ENCODE measurements around the gene KATNB1.

The KATNB1 gene

GRCh38 chr16:57755061-57755684 lies 19.6 kb downstream of the KATNB1 start:
- Histone ChIP-seq H3K4me1 (ENCODE audit: low read length) (no peaks in the 10 kb centered on the region), H3K9me3 (replicated peaks; ENCODE audit: insufficient read depth, low read length) (no peaks in the 10 kb centered on the region), H3K27me3 (replicated peaks; ENCODE audit: insufficient read depth, low read length) (no peaks in the 10 kb centered on the region), H3K79me2 (ENCODE audit: low read length) (no peaks in the 10 kb centered on the region), H4K20me1 (ENCODE audit: insufficient read depth, low read length) (no peaks in the 10 kb centered on the region), H3K9me2 (replicated peaks; ENCODE audit: insufficient read depth, low read length) (no peaks in the 10 kb centered on the region), H3K9ac (ENCODE audit: low read length) (no peak overlapping the region), H3K4me2 (ENCODE audit: low read depth, low read length) (no peak overlapping the region), H3K4me3 (ENCODE audit: low read length) (no peak overlapping the region), H3K36me3 (replicated peaks; ENCODE audit: insufficient read depth, low read length) (no peaks in the 10 kb centered on the region), H3K27ac (ENCODE audit: low read length) (no peak overlapping the region), H3F3A (ENCODE audit: insufficient read depth, low read length) (no peaks in the 10 kb centered on the region), H2AFZ (ENCODE audit: low read length) (no peak overlapping the region)
- no peak for DNase-seq
- no peak for TF ChIP-seq EZH2phosphoT487 (IDR thresholded peaks at IDR 0.05; ENCODE audit: low read length)
- TF ChIP-seq EZH2 (optimal IDR thresholded peaks at IDR 0.05; ENCODE audit: low read depth, low read length), result no peak
- no peak for TF ChIP-seq CTCF (IDR thresholded peaks at IDR 0.05; ENCODE audit: low read length)

GRCh38 chr16:57755726-57756423 lies 20.3 kb downstream of the KATNB1 start:
- H4K20me1 ChIP-seq (ENCODE audit: insufficient read depth, low read length), result no peaks in the 10 kb centered on the region
- no peak overlapping the region for H3K4me3 ChIP-seq (ENCODE audit: low read length)
- H3K36me3 ChIP-seq (replicated peaks; ENCODE audit: insufficient read depth, low read length), result no peaks in the 10 kb centered on the region
- TF ChIP-seq CTCF (IDR thresholded peaks at IDR 0.05; ENCODE audit: low read length) (no peak), EZH2 (optimal IDR thresholded peaks at IDR 0.05; ENCODE audit: low read depth, low read length) (no peak), EZH2phosphoT487 (IDR thresholded peaks at IDR 0.05; ENCODE audit: low read length) (no peak)
- H3K9me3 ChIP-seq (replicated peaks; ENCODE audit: insufficient read depth, low read length), result no peaks in the 10 kb centered on the region
- H3K4me2 ChIP-seq (ENCODE audit: low read depth, low read length), result no peak overlapping the region
- no peak overlapping the region for H3K9ac ChIP-seq (ENCODE audit: low read length)
- no peak overlapping the region for H2AFZ ChIP-seq (ENCODE audit: low read length)
- H3K27ac ChIP-seq (ENCODE audit: low read length), result no peak overlapping the region
- DNase-seq, result no peak
- H3K4me1 ChIP-seq (ENCODE audit: low read length), result no peaks in the 10 kb centered on the region
- H3K79me2 ChIP-seq (ENCODE audit: low read length), result no peaks in the 10 kb centered on the region
- H3F3A ChIP-seq (ENCODE audit: insufficient read depth, low read length), result no peaks in the 10 kb centered on the region
- H3K9me2 ChIP-seq (replicated peaks; ENCODE audit: insufficient read depth, low read length), result no peaks in the 10 kb centered on the region
- no peaks in the 10 kb centered on the region for H3K27me3 ChIP-seq (replicated peaks; ENCODE audit: insufficient read depth, low read length)

- no peaks in the 10 kb centered on the region for H3K36me3 ChIP-seq (replicated peaks; ENCODE audit: insufficient read depth, low read length)
- no peaks in the 10 kb centered on the region for H4K20me1 ChIP-seq (ENCODE audit: insufficient read depth, low read length)
- H3F3A ChIP-seq (ENCODE audit: insufficient read depth, low read length), result no peaks in the 10 kb centered on the region
- no peak overlapping the region for H3K4me2 ChIP-seq (ENCODE audit: low read depth, low read length)
- DNase-seq, result no peak
- H3K4me3 ChIP-seq (ENCODE audit: low read length), result no peak overlapping the region
- no peaks in the 10 kb centered on the region for H3K9me3 ChIP-seq (replicated peaks; ENCODE audit: insufficient read depth, low read length)
- no peaks in the 10 kb centered on the region for H3K27me3 ChIP-seq (replicated peaks; ENCODE audit: insufficient read depth, low read length)
- H3K4me1 ChIP-seq (ENCODE audit: low read length), result no peaks in the 10 kb centered on the region
- TF ChIP-seq EZH2phosphoT487 (IDR thresholded peaks at IDR 0.05; ENCODE audit: low read length), result no peak
- no peak for TF ChIP-seq CTCF (IDR thresholded peaks at IDR 0.05; ENCODE audit: low read length)
- TF ChIP-seq EZH2 (optimal IDR thresholded peaks at IDR 0.05; ENCODE audit: low read depth, low read length), result no peak
- no peaks in the 10 kb centered on the region for H3K9me2 ChIP-seq (replicated peaks; ENCODE audit: insufficient read depth, low read length)
- no peaks in the 10 kb centered on the region for H3K79me2 ChIP-seq (ENCODE audit: low read length)
- H3K27ac ChIP-seq (ENCODE audit: low read length), result no peak overlapping the region
- H3K9ac ChIP-seq (ENCODE audit: low read length), result no peak overlapping the region
- H2AFZ ChIP-seq (ENCODE audit: low read length), result no peak overlapping the region
These were observed 21.1 kb downstream of the KATNB1 start for GRCh38 chr16:57756424-57757325.

Data from MM.1S (cell line).